ENCODE results near the gene CEACAM21. TPM values are rescaled to one million over a fixed set of nuclear protein-coding genes. Genes with fewer than 3 reads are reported as not detected.

Gene CEACAM21
- total RNA-seq, 6 experiments from 2014 or later, result 0.49 to 1.4 (median 1.2) TPM; not detected in 1

GRCh38 chr19:41541990-41542584, 33.9 kb upstream of the CEACAM21 start:
- WGBS (ENCODE audit: insufficient coverage, low coverage, low lambda C conversion rate, missing lambda C conversion rate), result 33% methylated on average over 13 of the region's 13 CpGs
- Histone ChIP-seq H3K9me3 (no peaks in the 10 kb centered on the region), H3K27ac (no peak overlapping the region), H3K4me1 (no peaks in the 10 kb centered on the region), H3K27me3 (no peaks in the 10 kb centered on the region), H3K4me3 (no peak overlapping the region), H3K36me3 (no peaks in the 10 kb centered on the region)
- intact Hi-C loops (cut with DNase I), result no loop called here
- TF ChIP-seq CTCF (IDR thresholded peaks at IDR 0.05), result peak; percentile 26 to 69 (median 60)
- TF ChIP-seq POLR2A (IDR thresholded peaks at IDR 0.05), result no peak
- DNase-seq, result peak in 2 of 3 donors; percentile 52 to 69
- ATAC-seq, result peak in 3 of 4 donors; percentile 39 to 55 (median 50)

- H3K36me3 ChIP-seq, result no peaks in the 10 kb centered on the region
- ATAC-seq, result no peak
- H3K9me3 ChIP-seq, result no peaks in the 10 kb centered on the region
- intact Hi-C loops (cut with DNase I), result no loop called here
- no peak overlapping the region for H3K27ac ChIP-seq
- TF ChIP-seq POLR2A (IDR thresholded peaks at IDR 0.05) (no peak), CTCF (IDR thresholded peaks at IDR 0.05) (no peak)
- H3K4me1 ChIP-seq, result no peaks in the 10 kb centered on the region
- H3K27me3 ChIP-seq, result no peaks in the 10 kb centered on the region
- no peak for DNase-seq
- 49% methylated on average over 4 of the region's 4 CpGs for WGBS (ENCODE audit: insufficient coverage, low coverage, low lambda C conversion rate, missing lambda C conversion rate)
- H3K4me3 ChIP-seq, result no peak overlapping the region
Observed at GRCh38 chr19:41542622-41543021, 33.3 kb upstream of the CEACAM21 start.

- H3K27ac ChIP-seq, result no peak overlapping the region
- no peak for TF ChIP-seq CTCF (IDR thresholded peaks at IDR 0.05)
- TF ChIP-seq POLR2A (IDR thresholded peaks at IDR 0.05), result no peak
- no peak overlapping the region for H3K4me3 ChIP-seq
- H3K27me3 ChIP-seq, result no peaks in the 10 kb centered on the region
- WGBS (ENCODE audit: insufficient coverage, low coverage, low lambda C conversion rate, missing lambda C conversion rate), result 47% methylated on average over 2 of the region's 2 CpGs
- intact Hi-C loops (cut with DNase I), result no loop called here
- no peak for DNase-seq
- no peaks in the 10 kb centered on the region for H3K9me3 ChIP-seq
- no peak for ATAC-seq
- no peaks in the 10 kb centered on the region for H3K36me3 ChIP-seq
- no peaks in the 10 kb centered on the region for H3K4me1 ChIP-seq
Observed at GRCh38 chr19:41543582-41543981, 32.4 kb upstream of the CEACAM21 start.

- WGBS (ENCODE audit: insufficient coverage, low coverage, low lambda C conversion rate, missing lambda C conversion rate), result 26% methylated on average over 4 of the region's 6 CpGs
- intact Hi-C loops (cut with DNase I), result no loop called here
- no peak overlapping the region for H3K4me3 ChIP-seq
- H3K36me3 ChIP-seq, result no peaks in the 10 kb centered on the region
- DNase-seq (no peak), ATAC-seq (peak in 3 of 4 donors; percentile 22 to 44 (median 32))
- no peak for TF ChIP-seq POLR2A (IDR thresholded peaks at IDR 0.05)
- TF ChIP-seq CTCF (IDR thresholded peaks at IDR 0.05), result no peak
- no peaks in the 10 kb centered on the region for H3K27me3 ChIP-seq
- no peaks in the 10 kb centered on the region for H3K4me1 ChIP-seq
- peak overlapping the region in 1 of 3 donors; percentile 48 for H3K27ac ChIP-seq
- no peaks in the 10 kb centered on the region for H3K9me3 ChIP-seq
Observed at GRCh38 chr19:41545547-41545946, 30.4 kb upstream of the CEACAM21 start.
